ENCODE data around the gene ZBTB42. TPM values are rescaled to one million over a fixed set of nuclear protein-coding genes. Genes with fewer than 3 reads are reported as not detected.

Gene ZBTB42
- total RNA-seq, 2 donors from 2014 or later: 10.6 to 21.8 TPM

DNA sequence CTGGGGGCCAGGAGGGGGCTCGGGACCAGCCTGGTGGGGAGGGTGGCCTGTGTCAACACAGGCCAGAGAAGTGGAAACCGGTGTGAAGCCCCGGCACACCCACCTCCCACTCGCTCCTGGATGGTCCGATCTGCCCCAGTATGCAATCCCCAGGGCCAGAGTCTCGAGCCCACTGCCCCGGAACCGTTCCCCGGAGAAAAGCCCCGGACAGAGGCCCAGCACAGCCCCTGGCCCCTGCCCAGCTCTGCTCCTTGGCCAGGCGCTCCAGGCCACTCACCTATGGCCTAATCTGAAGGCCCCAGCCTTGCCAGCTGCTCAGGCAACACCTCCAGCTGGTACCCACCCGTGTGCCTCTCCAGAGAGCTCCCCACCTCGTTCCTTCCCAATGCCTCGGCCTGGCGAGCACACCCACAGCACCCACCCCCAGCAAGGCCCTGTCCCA is 23.1 kb upstream of the ZBTB42 start:
- intact Hi-C loops (cut with DNase I): no loop called here
- peak overlapping the region in 2 of 4 donors; percentile 16 to 81 for H3K27ac ChIP-seq

GRCh38 chr14:104778694-104779331 is 22.1 kb upstream of the ZBTB42 start:
- ATAC-seq: no peak
- peaks cover 44% of the 10 kb centered on the region for H3K4me1 ChIP-seq
- TF ChIP-seq, protein P1, sequence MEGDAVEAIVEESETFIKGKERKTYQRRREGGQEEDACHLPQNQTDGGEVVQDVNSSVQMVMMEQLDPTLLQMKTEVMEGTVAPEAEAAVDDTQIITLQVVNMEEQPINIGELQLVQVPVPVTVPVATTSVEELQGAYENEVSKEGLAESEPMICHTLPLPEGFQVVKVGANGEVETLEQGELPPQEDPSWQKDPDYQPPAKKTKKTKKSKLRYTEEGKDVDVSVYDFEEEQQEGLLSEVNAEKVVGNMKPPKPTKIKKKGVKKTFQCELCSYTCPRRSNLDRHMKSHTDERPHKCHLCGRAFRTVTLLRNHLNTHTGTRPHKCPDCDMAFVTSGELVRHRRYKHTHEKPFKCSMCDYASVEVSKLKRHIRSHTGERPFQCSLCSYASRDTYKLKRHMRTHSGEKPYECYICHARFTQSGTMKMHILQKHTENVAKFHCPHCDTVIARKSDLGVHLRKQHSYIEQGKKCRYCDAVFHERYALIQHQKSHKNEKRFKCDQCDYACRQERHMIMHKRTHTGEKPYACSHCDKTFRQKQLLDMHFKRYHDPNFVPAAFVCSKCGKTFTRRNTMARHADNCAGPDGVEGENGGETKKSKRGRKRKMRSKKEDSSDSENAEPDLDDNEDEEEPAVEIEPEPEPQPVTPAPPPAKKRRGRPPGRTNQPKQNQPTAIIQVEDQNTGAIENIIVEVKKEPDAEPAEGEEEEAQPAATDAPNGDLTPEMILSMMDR (IDR thresholded peaks at IDR 0.05): no peak
- TF ChIP-seq POLR2A (IDR thresholded peaks at IDR 0.05): no peak

More for the DNA sequence above, 23.1 kb upstream of the ZBTB42 start:
- ATAC-seq (no peak), DNase-seq (no peak)
- H3K4me1 ChIP-seq: peaks cover 52% of the 10 kb centered on the region
- no peak for TF ChIP-seq POLR2A (IDR thresholded peaks at IDR 0.05)
- TF ChIP-seq, protein P1 (IDR thresholded peaks at IDR 0.05): no peak
- H3K9me3 ChIP-seq: no peaks in the 10 kb centered on the region
- H3K36me3 ChIP-seq (replicated peaks in 1 of 2; ENCODE audit: insufficient read depth in 1 of 2, low read depth in 2 of 2): peaks cover 0 to 5% of the 10 kb centered on the region in 2 donors
- H3K4me3 ChIP-seq: no peak overlapping the region
- 61 to 68% methylated on average over 5 to 15 of the region's 15 CpGs for WGBS, 2 donors
- H3K27me3 ChIP-seq: no peaks in the 10 kb centered on the region

GRCh38 chr14:104779776-104780512 is 21.0 kb upstream of the ZBTB42 start:
- Histone ChIP-seq H3K36me3 (replicated peaks in 1 of 2; ENCODE audit: insufficient read depth in 1 of 2, low read depth in 2 of 2) (peaks cover 0 to 3% of the 10 kb centered on the region in 2 donors), H3K4me3 (no peak overlapping the region), H3K27ac (no peak overlapping the region), H3K27me3 (no peaks in the 10 kb centered on the region), H3K9me3 (no peaks in the 10 kb centered on the region), H3K4me1 (peaks cover 43% of the 10 kb centered on the region)
- ATAC-seq (no peak), DNase-seq (no peak)
- 76 to 92% methylated on average over 4 to 32 of the region's 32 CpGs for WGBS, 2 donors
- intact Hi-C loops (cut with DNase I): no loop called here
- TF ChIP-seq POLR2A (IDR thresholded peaks at IDR 0.05): no peak

More at GRCh38 chr14:104778694-104779331, 22.1 kb upstream of the ZBTB42 start:
- H3K27ac ChIP-seq: peak overlapping the region in 1 of 4 donors; percentile 81
- intact Hi-C loops (cut with DNase I): no loop called here
- H3K27me3 ChIP-seq: no peaks in the 10 kb centered on the region
- H3K9me3 ChIP-seq: no peaks in the 10 kb centered on the region
- H3K36me3 ChIP-seq (replicated peaks in 1 of 2; ENCODE audit: insufficient read depth in 1 of 2, low read depth in 2 of 2): peaks cover 0 to 3% of the 10 kb centered on the region in 2 donors
- no peak for DNase-seq
- H3K4me3 ChIP-seq: no peak overlapping the region
- 85 to 100% methylated on average over 5 to 15 of the region's 15 CpGs for WGBS, 2 donors

GRCh38 chr14:104780513-104781030 is 20.3 kb upstream of the ZBTB42 start:
- ATAC-seq (no peak), DNase-seq (no peak)
- no peak overlapping the region for H3K4me3 ChIP-seq
- H3K27ac ChIP-seq: no peak overlapping the region
- 92 to 96% methylated on average over 5 to 18 of the region's 24 CpGs for WGBS, 2 donors
- H3K27me3 ChIP-seq: no peaks in the 10 kb centered on the region
- H3K9me3 ChIP-seq: no peaks in the 10 kb centered on the region
- peaks cover 0 to 3% of the 10 kb centered on the region in 2 donors for H3K36me3 ChIP-seq (replicated peaks in 1 of 2; ENCODE audit: insufficient read depth in 1 of 2, low read depth in 2 of 2)
- no peak for TF ChIP-seq POLR2A (IDR thresholded peaks at IDR 0.05)
- TF ChIP-seq, protein P1 (IDR thresholded peaks at IDR 0.05): no peak
- H3K4me1 ChIP-seq: peaks cover 43% of the 10 kb centered on the region
- intact Hi-C loops (cut with DNase I): no loop called here
